ENCODE results near the gene MYOZ2.

- TF ChIP-seq CTCF (IDR thresholded peaks at IDR 0.05): no peak
- no peak for TF ChIP-seq POLR2A (IDR thresholded peaks at IDR 0.05)
These were observed 2.4 kb downstream of the MYOZ2 start for GRCh38 chr4:119138046-119138445.
